Endothelial cell of umbilical vein (primary cell): ENCODE results near the gene HYI. TPM values are rescaled to one million over a fixed set of nuclear protein-coding genes. Genes with fewer than 3 reads are reported as not detected.

Experiments used
- BruUV-seq: library from RNA; stranded (reverse); fragments of 400-500 nt; replicated peaks from 2 replicates; lab custom pipeline; 2021; lab: Mats Ljungman, UMichigan
- CTCF ChIA-PET: fragments of 300-600, 350-600 bp; sonication (Branson Sonifier 250); formaldehyde crosslinking; loops from one replicate; lab custom pipeline; 2021; ENCODE audit warnings: antibody characterized with exemption, inconsistent platforms; lab: Charles Lee
- POLR2A ChIA-PET: fragments of 300-600, 350-600 bp; sonication (Branson Sonifier 250); formaldehyde crosslinking; loops from one replicate; lab custom pipeline; 2021; ENCODE audit warnings: antibody characterized with exemption, inconsistent platforms; lab: Charles Lee
- DNase-seq: peaks from one replicate; pipeline ENCODE4 v3.0.0-alpha.2; 2011; ENCODE audit warnings: low read depth, low spot score
- FAIRE-seq: peaks from 2 replicates; lab custom pipeline; 2011; peaks lifted over from hg19 to GRCh38; lab: Jason Lieb, UNC
- H2AFZ ChIP-seq: 2 replicates; pipeline ENCODE4 v1.6.0; 2012; ENCODE audit warnings: low read depth, low read length, control low read depth, inconsistent platforms
- H3K27ac ChIP-seq: 2 replicates; pipeline ENCODE4 v1.5.1; 2011; ENCODE audit warnings: low read depth, mild to moderate bottlenecking, control low read depth, low read length, moderate library complexity; ENCODE audit not compliant: insufficient read depth
- H3K27me3 ChIP-seq, 2 experiments: 2 replicates each; pipeline versions ENCODE4 v1.6.0 to v1.6.1; 2011; ENCODE audit warnings: low read length in 2 of 2, mixed read lengths in 1 of 2; ENCODE audit not compliant: control insufficient read depth in 2 of 2, insufficient read depth in 2 of 2
- H3K36me3 ChIP-seq, 2 experiments: 2 replicates in 1 of 2; 3 replicates in 1 of 2; pipeline ENCODE4 v1.5.1; 2011; ENCODE audit warnings: low read length in 2 of 2, mild to moderate bottlenecking in 1 of 2, moderate library complexity in 1 of 2; ENCODE audit not compliant: control insufficient read depth in 2 of 2, insufficient read depth in 2 of 2; ENCODE audit errors: extremely low read depth in 1 of 2
- H3K4me1 ChIP-seq: 3 replicates; pipeline ENCODE4 v1.5.1; 2011; ENCODE audit warnings: mild to moderate bottlenecking, low read length; ENCODE audit not compliant: control insufficient read depth, insufficient read depth; ENCODE audit errors: extremely low read depth
- H3K4me2 ChIP-seq: 2 replicates; pipeline ENCODE4 v1.6.1; 2011; ENCODE audit warnings: low read length, control low read depth, mixed read lengths; ENCODE audit not compliant: insufficient read depth
- H3K4me3 ChIP-seq, 3 experiments: fragments of 200-600 bp in 1 of 3; sonication (generic), shearing (Covaris generic) in 1 of 3; replicated peaks in 1 of 3; 2 replicates each; pipeline ENCODE4 v1.5.1; 2011 to 2016; ENCODE audit warnings: control low read depth in 3 of 3, low read length in 3 of 3, mild to moderate bottlenecking in 2 of 3, inconsistent platforms in 1 of 3, low read depth in 1 of 3, moderate library complexity in 1 of 3; ENCODE audit not compliant: insufficient read depth in 1 of 3
- H3K79me2 ChIP-seq: 2 replicates; pipeline ENCODE4 v1.6.0; 2012; ENCODE audit warnings: low read length, inconsistent platforms; ENCODE audit not compliant: control insufficient read depth, insufficient read depth
- H3K9ac ChIP-seq: replicated peaks from 2 replicates; pipeline ENCODE3; 2011; ENCODE audit warnings: low read length, control low read depth; ENCODE audit not compliant: insufficient read depth; ENCODE audit errors: extremely low read depth
- H3K9me1 ChIP-seq: replicated peaks from 3 replicates; pipeline ENCODE4 v1.6.0; 2011; ENCODE audit warnings: mild to moderate bottlenecking, low read length; ENCODE audit not compliant: control insufficient read depth, insufficient read depth; ENCODE audit errors: extremely low read depth
- H3K9me3 ChIP-seq: replicated peaks from 2 replicates; pipeline ENCODE4 v1.5.1; 2012; ENCODE audit warnings: low read length, inconsistent platforms; ENCODE audit not compliant: control insufficient read depth, insufficient read depth
- H4K20me1 ChIP-seq: replicated peaks from 2 replicates; pipeline ENCODE3; 2011; ENCODE audit warnings: mild to moderate bottlenecking, low read length; ENCODE audit not compliant: control insufficient read depth, insufficient read depth; ENCODE audit errors: extremely low read depth
- EZH2 ChIP-seq: IDR thresholded peaks from 2 replicates; pipeline ENCODE4 v1.6.1; 2012; ENCODE audit warnings: borderline replicate concordance, low read depth, mild to moderate bottlenecking, moderate library complexity, low read length, inconsistent platforms; ENCODE audit not compliant: severe bottlenecking
- FOS ChIP-seq: IDR thresholded peaks from 2 replicates; pipeline ENCODE4 v1.6.1; 2011; ENCODE audit warnings: mild to moderate bottlenecking, low read length, moderate library complexity, borderline replicate concordance; ENCODE audit not compliant: insufficient read depth
- GATA2 ChIP-seq: IDR thresholded peaks from 2 replicates; pipeline ENCODE4 v1.7.0; 2011; ENCODE audit warnings: low read depth, mild to moderate bottlenecking, moderate library complexity, mixed read lengths, low read length; ENCODE audit not compliant: insufficient read length, insufficient read depth
- JUN ChIP-seq: IDR thresholded peaks from 2 replicates; pipeline ENCODE4 v1.6.1; 2011; ENCODE audit warnings: borderline replicate concordance, low read depth; ENCODE audit not compliant: insufficient read length, insufficient read depth
- POLR2A ChIP-seq: IDR thresholded peaks from 2 replicates; pipeline ENCODE4 v1.6.1; 2012; ENCODE audit warnings: low read depth, mild to moderate bottlenecking, control low read depth, low read length
- POLR2AphosphoS5 ChIP-seq: IDR thresholded peaks from 2 replicates; pipeline ENCODE4 v1.6.1; 2012; ENCODE audit warnings: low read depth, mild to moderate bottlenecking, control low read depth, low read length, moderate library complexity; ENCODE audit not compliant: insufficient read depth
- dilution Hi-C: fragments of 300-500 bp; cut with MboI; formaldehyde crosslinking; loops from one replicate; pipeline ENCODE4 v1.15.0; 2019; ENCODE audit warnings: low sequenced_read_pairs; ENCODE audit not compliant: extremely low pct_ligation_motif_present
- intact Hi-C: fragments of 100-400 bp; cut with micrococcal nuclease; formaldehyde crosslinking; loops from one replicate; pipeline ENCODE4 v1.10.0; 2022
- polyA plus RNA-seq, 4 experiments: library from polyadenylated mRNA; depleted of rRNA in 3 of 4; stranded (reverse) in 3 of 4; unstranded in 1 of 4; fragments of >200 nt; gene quantifications; 2 replicates each; pipeline versions ENCODE4 v1.2.1 to v1.2.3, GENCODE V29; 2011 to 2012; ENCODE audit warnings: missing spikeins in 1 of 4
- total RNA-seq: library from RNA; stranded (reverse); gene quantifications from 2 replicates; pipeline ENCODE4 v1.2.3, GENCODE V29; 2021
- TF ChIP-seq, protein P1 (sequence below), 2 donors: IDR thresholded peaks; 1 replicate in 1 of 2; 2 replicates in 1 of 2; pipeline ENCODE4 v1.5.1; 2011; ENCODE audit warnings: low read length in 2 of 2, mild to moderate bottlenecking in 2 of 2, moderate library complexity in 2 of 2, control low read depth in 1 of 2, inconsistent platforms in 1 of 2, low read depth in 1 of 2; ENCODE audit not compliant: insufficient read depth in 1 of 2; ENCODE audit errors: extremely low read depth in 1 of 2
- TF ChIP-seq, protein P2 (sequence below): IDR thresholded peaks from 2 replicates; pipeline ENCODE4 v1.6.1; 2011; ENCODE audit not compliant: insufficient read depth, insufficient read length

The HYI gene
- total and polyA plus RNA-seq, 2 donors (not counting 3 experiments of a cell fraction or from before 2014, with no cell fraction given): 324 to 342 TPM

DNA sequence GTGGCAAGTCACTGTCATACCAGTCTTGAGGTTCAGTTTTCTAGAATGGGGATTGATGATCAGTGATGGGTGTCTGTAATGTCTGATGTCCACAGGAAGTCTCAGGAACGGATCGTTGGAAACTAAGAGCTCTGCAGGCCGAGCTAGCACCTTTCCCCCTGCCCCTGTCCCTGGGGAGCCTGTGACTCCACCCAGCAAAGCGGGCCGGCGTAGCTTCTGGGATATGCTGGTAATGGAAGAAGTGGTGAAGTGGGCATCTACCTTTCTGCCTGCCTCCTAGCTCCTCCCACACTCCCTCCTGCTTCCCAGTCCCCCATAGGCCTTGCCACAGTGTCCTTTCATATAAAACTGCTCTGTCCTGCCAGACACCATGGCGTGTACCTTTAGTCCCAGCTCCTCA is 13.4 kb downstream of the HYI start:
- no peak overlapping the region for H3K4me2 ChIP-seq
- TF ChIP-seq EZH2: no peak
- TF ChIP-seq GATA2: no peak
- TF ChIP-seq POLR2AphosphoS5: no peak
- TF ChIP-seq, protein P1, sequence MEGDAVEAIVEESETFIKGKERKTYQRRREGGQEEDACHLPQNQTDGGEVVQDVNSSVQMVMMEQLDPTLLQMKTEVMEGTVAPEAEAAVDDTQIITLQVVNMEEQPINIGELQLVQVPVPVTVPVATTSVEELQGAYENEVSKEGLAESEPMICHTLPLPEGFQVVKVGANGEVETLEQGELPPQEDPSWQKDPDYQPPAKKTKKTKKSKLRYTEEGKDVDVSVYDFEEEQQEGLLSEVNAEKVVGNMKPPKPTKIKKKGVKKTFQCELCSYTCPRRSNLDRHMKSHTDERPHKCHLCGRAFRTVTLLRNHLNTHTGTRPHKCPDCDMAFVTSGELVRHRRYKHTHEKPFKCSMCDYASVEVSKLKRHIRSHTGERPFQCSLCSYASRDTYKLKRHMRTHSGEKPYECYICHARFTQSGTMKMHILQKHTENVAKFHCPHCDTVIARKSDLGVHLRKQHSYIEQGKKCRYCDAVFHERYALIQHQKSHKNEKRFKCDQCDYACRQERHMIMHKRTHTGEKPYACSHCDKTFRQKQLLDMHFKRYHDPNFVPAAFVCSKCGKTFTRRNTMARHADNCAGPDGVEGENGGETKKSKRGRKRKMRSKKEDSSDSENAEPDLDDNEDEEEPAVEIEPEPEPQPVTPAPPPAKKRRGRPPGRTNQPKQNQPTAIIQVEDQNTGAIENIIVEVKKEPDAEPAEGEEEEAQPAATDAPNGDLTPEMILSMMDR (IDR thresholded peaks at IDR 0.05; ENCODE audit: extremely low read depth in 1 of 2, insufficient read depth in 1 of 2, low read depth in 1 of 2, low read length in 2 of 2): no peak
- no peak for TF ChIP-seq FOS
- peak; percentile 12 for TF ChIP-seq POLR2A
- TF ChIP-seq, protein P2, sequence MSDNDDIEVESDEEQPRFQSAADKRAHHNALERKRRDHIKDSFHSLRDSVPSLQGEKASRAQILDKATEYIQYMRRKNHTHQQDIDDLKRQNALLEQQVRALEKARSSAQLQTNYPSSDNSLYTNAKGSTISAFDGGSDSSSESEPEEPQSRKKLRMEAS: no peak
- no peak for TF ChIP-seq JUN
- no peaks in the 10 kb centered on the region for H3K79me2 ChIP-seq
- dilution Hi-C loops: no loop called here
- no peaks in the 10 kb centered on the region for H3K36me3 ChIP-seq
- H4K20me1 ChIP-seq: no peaks in the 10 kb centered on the region
- no peak overlapping the region for H2AFZ ChIP-seq
- BruUV-seq: no TSS peak
- FAIRE-seq (peak; percentile 24), DNase-seq (no peak)
- H3K9me1 ChIP-seq: no peaks in the 10 kb centered on the region
- intact Hi-C loops: loop anchor here (5.0 kb wide), 1 partner anchor 37 kb away; no protein-coding TSS in a partner anchor
- no peak overlapping the region for H3K4me3 ChIP-seq
- no peaks in the 10 kb centered on the region for H3K4me1 ChIP-seq
- no peaks in the 10 kb centered on the region for H3K9me3 ChIP-seq
- POLR2A ChIA-PET: no interaction called here
- no peaks in the 10 kb centered on the region for H3K27me3 ChIP-seq
- CTCF ChIA-PET: no interaction called here
- no peak overlapping the region for H3K9ac ChIP-seq
- no peak overlapping the region for H3K27ac ChIP-seq
